GM12878 (cell line): Measurements from ENCODE around the gene PNISR. TPM values are rescaled to one million over a fixed set of nuclear protein-coding genes. Genes with fewer than 3 reads are reported as not detected.

ENCODE experiments used
- ATAC-seq: fragments of 200-7000 bp; cut with Tn5 transposase; 3 replicates; pipeline ENCODE4 v1.9.1; 2020; ENCODE audit warnings: mild to moderate bottlenecking, moderate library complexity
- BruUV-seq: library from RNA; stranded (reverse); fragments of 400-500 nt; replicated peaks from 2 replicates; lab custom pipeline; 2021; lab: Mats Ljungman, UMichigan
- CTCF ChIA-PET: fragments of 300-600 bp; sonication (Branson Sonifier 250); formaldehyde crosslinking; extraction: SDS; loops from one replicate; lab custom pipeline; 2021; ENCODE audit warnings: inconsistent platforms; lab: Yijun Ruan, JAX
- POLR2A ChIA-PET: fragments of 350-600 bp; formaldehyde crosslinking; extraction: SDS; loops from one replicate; lab custom pipeline; 2021; ENCODE audit warnings: inconsistent platforms; lab: Charles Lee
- RAD21 ChIA-PET: fragments of 300-600 bp; sonication (Branson Sonifier 250); formaldehyde crosslinking; loops from one replicate; lab custom pipeline; 2023; ENCODE audit warnings: antibody characterized with exemption; ENCODE audit not compliant: unreplicated experiment; lab: Charles Lee
- SMC1A ChIA-PET: fragments of 300-600 bp; sonication (Branson Sonifier 250); formaldehyde crosslinking; loops from one replicate; lab custom pipeline; 2023; ENCODE audit not compliant: unreplicated experiment, uncharacterized antibody; lab: Charles Lee
- DNase-seq: peaks from one replicate; pipeline ENCODE4 v3.0.0-alpha.2; 2011; ENCODE audit warnings: low read depth, low spot score
- FAIRE-seq: peaks from 3 replicates; lab custom pipeline; 2011; peaks lifted over from hg19 to GRCh38; lab: Jason Lieb, UNC
- H2AFZ ChIP-seq: 2 replicates; pipeline ENCODE4 v1.6.0; 2011; ENCODE audit warnings: low read depth, low read length, control low read depth; ENCODE audit not compliant: control insufficient read depth
- H3K27ac ChIP-seq: 2 replicates; pipeline ENCODE4 v1.5.1; 2011; ENCODE audit warnings: control low read depth; ENCODE audit not compliant: control insufficient read depth, insufficient read depth
- H3K27me3 ChIP-seq, 2 experiments: replicated peaks in 1 of 2; 2 replicates each; pipeline versions ENCODE4 v1.6.0 to v1.6.1; 2011; ENCODE audit warnings: low read length in 1 of 2; ENCODE audit not compliant: control insufficient read depth in 2 of 2, insufficient read depth in 2 of 2
- H3K36me3 ChIP-seq, 2 experiments: 2 replicates each; pipeline ENCODE4 v1.5.1; 2011; ENCODE audit warnings: low read length in 1 of 2; ENCODE audit not compliant: control insufficient read depth in 2 of 2, insufficient read depth in 2 of 2
- H3K4me1 ChIP-seq: 2 replicates; pipeline ENCODE4 v1.6.1; 2011; ENCODE audit warnings: mild to moderate bottlenecking, low read length, moderate library complexity, mixed read lengths; ENCODE audit not compliant: control insufficient read depth, insufficient read depth
- H3K4me2 ChIP-seq: 2 replicates; pipeline ENCODE4 v1.6.0; 2011; ENCODE audit warnings: control low read depth; ENCODE audit not compliant: control insufficient read depth, insufficient read depth
- H3K4me3 ChIP-seq: fragments of 200-600 bp; sonication (generic); 2 replicates; pipeline ENCODE4 v1.5.1; 2016
- H3K79me2 ChIP-seq: 2 replicates; pipeline ENCODE4 v1.6.0; 2011; ENCODE audit warnings: low read length; ENCODE audit not compliant: control insufficient read depth, insufficient read depth
- H3K9ac ChIP-seq: 2 replicates; pipeline ENCODE4 v1.8.0; 2011; ENCODE audit warnings: low read length, control low read depth, mixed read lengths; ENCODE audit not compliant: control insufficient read depth, insufficient read depth
- H3K9me3 ChIP-seq: replicated peaks from 3 replicates; pipeline ENCODE4 v1.5.1; 2011; ENCODE audit warnings: mild to moderate bottlenecking, low read length; ENCODE audit not compliant: control insufficient read depth, insufficient read depth
- H4K20me1 ChIP-seq: 2 replicates; pipeline ENCODE4 v1.6.0; 2011; ENCODE audit not compliant: control insufficient read depth, insufficient read depth
- BACH1 ChIP-seq: fragments of 450-650 bp; IDR thresholded peaks from 2 replicates; pipeline ENCODE4 v1.6.1; 2017; ENCODE audit warnings: mild to moderate bottlenecking, borderline replicate concordance
- MTA3 ChIP-seq: IDR thresholded peaks from 2 replicates; pipeline ENCODE4 v1.6.1; 2012; ENCODE audit warnings: low read length, inconsistent platforms, borderline replicate concordance
- NFIC ChIP-seq: IDR thresholded peaks from 2 replicates; pipeline ENCODE4 v1.6.1; 2012; ENCODE audit warnings: low read depth, mild to moderate bottlenecking, inconsistent platforms, low read length, moderate library complexity
- RUNX3 ChIP-seq: IDR thresholded peaks from 2 replicates; pipeline ENCODE4 v1.6.1; 2012; ENCODE audit warnings: low read length, inconsistent platforms
- WGBS: methylation state at CpG from one replicate; pipeline ENCODE4 v1.1.6; 2016; ENCODE audit warnings: low lambda C conversion rate; ENCODE audit not compliant: insufficient replicate concordance, insufficient coverage; ENCODE audit errors: missing lambda C conversion rate; 5-methylcytosine and 5-hydroxymethylcytosine counted together
- in situ Hi-C: fragments of 300-500 bp; cut with MboI; formaldehyde crosslinking; loops from 9 replicates; pipeline ENCODE4 v1.14.3; 2018; ENCODE audit warnings: mixed read lengths
- intact Hi-C: fragments of 100-400 bp; cut with micrococcal nuclease; formaldehyde crosslinking; loops from one replicate; pipeline ENCODE4 v1.14.2; 2022; ENCODE audit not compliant: unreplicated experiment
- polyA plus RNA-seq, 11 experiments: library from polyadenylated mRNA; depleted of rRNA in 4 of 11; unstranded in 6 of 11; stranded (reverse) in 5 of 11; fragments of >200 nt; fragmentation: Nextera tagmentation in 4 of 11; fragmentation: Illumina TruSeq in 1 of 11; extraction: Ambion mirVana in 4 of 11; extraction: Trizol in 1 of 11; gene quantifications; 1 replicate in 1 of 11; 2 replicates in 10 of 11; pipeline versions ENCODE4 v1.2.1 to v1.2.3, GENCODE V29; 2011 to 2016; ENCODE audit warnings: inconsistent platforms in 2 of 11, missing spikeins in 2 of 11, low read depth in 1 of 11
- total RNA-seq, 4 experiments: library from RNA; depleted of rRNA in 3 of 4; stranded (reverse); fragments of >200 nt in 3 of 4; fragmentation: Illumina TruSeq in 1 of 4; extraction: Trizol in 1 of 4; gene quantifications; 2 replicates each; pipeline versions ENCODE4 v1.2.1 to v1.2.3, GENCODE V29; 2013 to 2021
- TF ChIP-seq, protein P1 (sequence below): IDR thresholded peaks from 2 replicates; pipeline ENCODE4 v1.6.1; 2012; ENCODE audit warnings: mild to moderate bottlenecking, low read depth, low read length
- TF ChIP-seq, protein P2 (sequence below), 3 experiments: IDR thresholded peaks in 2 of 3; conservative IDR thresholded peaks in 1 of 3; 2 replicates each; pipeline ENCODE4 v1.5.1; 2011; ENCODE audit warnings: low read depth in 3 of 3, low read length in 3 of 3, mild to moderate bottlenecking in 3 of 3, control low read depth in 2 of 3, moderate library complexity in 2 of 3, inconsistent platforms in 1 of 3, mixed read lengths in 1 of 3; ENCODE audit not compliant: control insufficient read depth in 2 of 3, insufficient read depth in 1 of 3; ENCODE audit errors: extremely low read depth in 1 of 3
- TF ChIP-seq, protein P3 (sequence below): IDR thresholded peaks from 2 replicates; pipeline ENCODE4 v1.6.1; 2012; ENCODE audit warnings: low read depth, low read length, improper control_type of control experiment
- TF ChIP-seq, protein P4 (sequence below): fragments of 450-650 bp; IDR thresholded peaks from 2 replicates; pipeline ENCODE4 v1.6.1; 2017; ENCODE audit warnings: low read depth, mild to moderate bottlenecking, moderate library complexity

The PNISR gene
- total and polyA plus RNA-seq, 10 of the 15 experiments (the other 5 are each of a cell fraction or from before 2014, with no cell fraction given) = 79.1 to 180 (median 105) TPM

DNA sequence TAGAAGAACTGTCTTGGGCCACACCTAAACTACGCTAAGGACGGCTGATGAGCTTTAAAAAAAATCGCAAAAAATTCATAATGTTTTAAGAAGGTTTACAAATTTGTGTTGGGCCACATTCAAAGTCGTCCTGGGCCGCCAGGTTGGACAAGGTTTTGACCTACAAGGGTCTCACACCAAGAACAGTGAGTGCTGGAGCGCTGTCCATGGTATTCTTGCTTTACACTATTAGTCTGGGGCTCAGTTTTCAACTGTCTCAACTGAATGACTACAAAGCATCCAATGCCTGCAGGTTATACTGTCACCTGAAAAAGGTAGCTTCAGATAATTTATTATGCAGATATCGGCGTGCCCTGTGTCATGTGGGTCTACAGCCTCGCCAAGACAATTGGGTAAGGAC, 72.0 kb downstream of the PNISR start:
- no peak for DNase-seq
- RAD21 ChIA-PET = no interaction called here
- SMC1A ChIA-PET = interaction anchor here (1.7 kb wide), 1 partner anchor 8 kb away, joined by 4 read pairs; no protein-coding TSS in a partner anchor
- Histone ChIP-seq H3K4me2 (no peak overlapping the region), H3K27me3 (peaks cover 6 to 15% of the 10 kb centered on the region in 2 experiments), H4K20me1 (no peaks in the 10 kb centered on the region), H3K4me1 (no peaks in the 10 kb centered on the region), H3K9me3 (no peaks in the 10 kb centered on the region), H3K79me2 (no peaks in the 10 kb centered on the region), H3K4me3 (no peak overlapping the region), H3K27ac (no peak overlapping the region), H3K36me3 (no peaks in the 10 kb centered on the region), H3K9ac (no peak overlapping the region), H2AFZ (no peak overlapping the region)
- POLR2A ChIA-PET = no interaction called here
- no peak for ATAC-seq
- BruUV-seq = no TSS peak
- in situ Hi-C loops (no loop called here), intact Hi-C loops (no loop called here)
- TF ChIP-seq NFIC = no peak
- TF ChIP-seq, protein P1, sequence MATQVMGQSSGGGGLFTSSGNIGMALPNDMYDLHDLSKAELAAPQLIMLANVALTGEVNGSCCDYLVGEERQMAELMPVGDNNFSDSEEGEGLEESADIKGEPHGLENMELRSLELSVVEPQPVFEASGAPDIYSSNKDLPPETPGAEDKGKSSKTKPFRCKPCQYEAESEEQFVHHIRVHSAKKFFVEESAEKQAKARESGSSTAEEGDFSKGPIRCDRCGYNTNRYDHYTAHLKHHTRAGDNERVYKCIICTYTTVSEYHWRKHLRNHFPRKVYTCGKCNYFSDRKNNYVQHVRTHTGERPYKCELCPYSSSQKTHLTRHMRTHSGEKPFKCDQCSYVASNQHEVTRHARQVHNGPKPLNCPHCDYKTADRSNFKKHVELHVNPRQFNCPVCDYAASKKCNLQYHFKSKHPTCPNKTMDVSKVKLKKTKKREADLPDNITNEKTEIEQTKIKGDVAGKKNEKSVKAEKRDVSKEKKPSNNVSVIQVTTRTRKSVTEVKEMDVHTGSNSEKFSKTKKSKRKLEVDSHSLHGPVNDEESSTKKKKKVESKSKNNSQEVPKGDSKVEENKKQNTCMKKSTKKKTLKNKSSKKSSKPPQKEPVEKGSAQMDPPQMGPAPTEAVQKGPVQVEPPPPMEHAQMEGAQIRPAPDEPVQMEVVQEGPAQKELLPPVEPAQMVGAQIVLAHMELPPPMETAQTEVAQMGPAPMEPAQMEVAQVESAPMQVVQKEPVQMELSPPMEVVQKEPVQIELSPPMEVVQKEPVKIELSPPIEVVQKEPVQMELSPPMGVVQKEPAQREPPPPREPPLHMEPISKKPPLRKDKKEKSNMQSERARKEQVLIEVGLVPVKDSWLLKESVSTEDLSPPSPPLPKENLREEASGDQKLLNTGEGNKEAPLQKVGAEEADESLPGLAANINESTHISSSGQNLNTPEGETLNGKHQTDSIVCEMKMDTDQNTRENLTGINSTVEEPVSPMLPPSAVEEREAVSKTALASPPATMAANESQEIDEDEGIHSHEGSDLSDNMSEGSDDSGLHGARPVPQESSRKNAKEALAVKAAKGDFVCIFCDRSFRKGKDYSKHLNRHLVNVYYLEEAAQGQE = peak; percentile 85
- CTCF ChIA-PET = interaction anchor here (1.3 to 2.2 kb wide), 2 partner anchors 16 to 18 kb away, joined by 4 to 5 read pairs; no protein-coding TSS in a partner anchor
- no peak for FAIRE-seq
- 54% methylated on average over 9 of the region's 9 CpGs for WGBS

DNA sequence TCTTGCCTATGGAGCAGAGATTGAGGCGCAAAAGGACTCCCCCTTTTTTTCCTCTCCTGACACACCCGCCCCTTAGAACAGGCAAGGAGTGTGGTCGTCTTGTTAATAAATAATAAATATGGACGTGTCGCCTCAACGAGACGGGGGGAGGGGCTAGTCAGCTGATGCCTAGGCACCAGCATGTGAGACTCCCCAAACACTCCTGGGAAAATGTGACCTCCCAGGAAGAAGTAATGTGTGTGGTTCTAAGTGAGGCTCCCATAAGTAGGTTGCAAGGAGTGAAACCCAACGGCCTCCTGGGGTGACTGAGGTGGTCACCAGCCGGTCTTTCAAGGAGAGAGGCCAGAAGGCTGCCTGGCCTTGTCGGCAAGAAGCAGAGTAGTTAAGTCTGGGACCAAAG, 74.5 kb downstream of the PNISR start:
- POLR2A ChIA-PET = no interaction called here
- WGBS = 52% methylated on average over 10 of the region's 10 CpGs
- no peak overlapping the region for H3K4me3 ChIP-seq
- ATAC-seq (no peak), DNase-seq (no peak), FAIRE-seq (no peak)
- CTCF ChIA-PET = no interaction called here
- intact Hi-C loops (no loop called here), in situ Hi-C loops (no loop called here)
- no TSS peak for BruUV-seq
- H3K27ac ChIP-seq = no peak overlapping the region
- H3K36me3 ChIP-seq = no peaks in the 10 kb centered on the region
- no peaks in the 10 kb centered on the region for H4K20me1 ChIP-seq
- no peaks in the 10 kb centered on the region for H3K4me1 ChIP-seq
- no peaks in the 10 kb centered on the region for H3K79me2 ChIP-seq
- no peak overlapping the region for H3K9ac ChIP-seq
- RAD21 ChIA-PET = no interaction called here
- no peaks in the 10 kb centered on the region for H3K9me3 ChIP-seq
- no peak overlapping the region for H3K4me2 ChIP-seq
- H2AFZ ChIP-seq = no peak overlapping the region
- SMC1A ChIA-PET = no interaction called here
- H3K27me3 ChIP-seq = peaks cover 6 to 19% of the 10 kb centered on the region in 2 experiments
- TF ChIP-seq, protein P2, sequence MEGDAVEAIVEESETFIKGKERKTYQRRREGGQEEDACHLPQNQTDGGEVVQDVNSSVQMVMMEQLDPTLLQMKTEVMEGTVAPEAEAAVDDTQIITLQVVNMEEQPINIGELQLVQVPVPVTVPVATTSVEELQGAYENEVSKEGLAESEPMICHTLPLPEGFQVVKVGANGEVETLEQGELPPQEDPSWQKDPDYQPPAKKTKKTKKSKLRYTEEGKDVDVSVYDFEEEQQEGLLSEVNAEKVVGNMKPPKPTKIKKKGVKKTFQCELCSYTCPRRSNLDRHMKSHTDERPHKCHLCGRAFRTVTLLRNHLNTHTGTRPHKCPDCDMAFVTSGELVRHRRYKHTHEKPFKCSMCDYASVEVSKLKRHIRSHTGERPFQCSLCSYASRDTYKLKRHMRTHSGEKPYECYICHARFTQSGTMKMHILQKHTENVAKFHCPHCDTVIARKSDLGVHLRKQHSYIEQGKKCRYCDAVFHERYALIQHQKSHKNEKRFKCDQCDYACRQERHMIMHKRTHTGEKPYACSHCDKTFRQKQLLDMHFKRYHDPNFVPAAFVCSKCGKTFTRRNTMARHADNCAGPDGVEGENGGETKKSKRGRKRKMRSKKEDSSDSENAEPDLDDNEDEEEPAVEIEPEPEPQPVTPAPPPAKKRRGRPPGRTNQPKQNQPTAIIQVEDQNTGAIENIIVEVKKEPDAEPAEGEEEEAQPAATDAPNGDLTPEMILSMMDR (IDR thresholded peaks at IDR 0.05 in 2 of 3, conservative IDR thresholded peaks at IDR 0.05 in 1 of 3; ENCODE audit: control insufficient read depth in 2 of 3, extremely low read depth in 1 of 3, insufficient read depth in 1 of 3, low read depth in 3 of 3, low read length in 3 of 3) = no peak
- TF ChIP-seq, protein P3, sequence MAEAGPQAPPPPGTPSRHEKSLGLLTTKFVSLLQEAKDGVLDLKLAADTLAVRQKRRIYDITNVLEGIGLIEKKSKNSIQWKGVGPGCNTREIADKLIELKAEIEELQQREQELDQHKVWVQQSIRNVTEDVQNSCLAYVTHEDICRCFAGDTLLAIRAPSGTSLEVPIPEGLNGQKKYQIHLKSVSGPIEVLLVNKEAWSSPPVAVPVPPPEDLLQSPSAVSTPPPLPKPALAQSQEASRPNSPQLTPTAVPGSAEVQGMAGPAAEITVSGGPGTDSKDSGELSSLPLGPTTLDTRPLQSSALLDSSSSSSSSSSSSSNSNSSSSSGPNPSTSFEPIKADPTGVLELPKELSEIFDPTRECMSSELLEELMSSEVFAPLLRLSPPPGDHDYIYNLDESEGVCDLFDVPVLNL = no peak
- TF ChIP-seq MTA3 (no peak), BACH1 (no peak), RUNX3 (no peak)
- TF ChIP-seq, protein P4, sequence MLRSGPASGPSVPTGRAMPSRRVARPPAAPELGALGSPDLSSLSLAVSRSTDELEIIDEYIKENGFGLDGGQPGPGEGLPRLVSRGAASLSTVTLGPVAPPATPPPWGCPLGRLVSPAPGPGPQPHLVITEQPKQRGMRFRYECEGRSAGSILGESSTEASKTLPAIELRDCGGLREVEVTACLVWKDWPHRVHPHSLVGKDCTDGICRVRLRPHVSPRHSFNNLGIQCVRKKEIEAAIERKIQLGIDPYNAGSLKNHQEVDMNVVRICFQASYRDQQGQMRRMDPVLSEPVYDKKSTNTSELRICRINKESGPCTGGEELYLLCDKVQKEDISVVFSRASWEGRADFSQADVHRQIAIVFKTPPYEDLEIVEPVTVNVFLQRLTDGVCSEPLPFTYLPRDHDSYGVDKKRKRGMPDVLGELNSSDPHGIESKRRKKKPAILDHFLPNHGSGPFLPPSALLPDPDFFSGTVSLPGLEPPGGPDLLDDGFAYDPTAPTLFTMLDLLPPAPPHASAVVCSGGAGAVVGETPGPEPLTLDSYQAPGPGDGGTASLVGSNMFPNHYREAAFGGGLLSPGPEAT = no peak
